K562 (cell line): ENCODE data around the gene GATAD2B. TPM values are rescaled to one million over a fixed set of nuclear protein-coding genes. Genes with fewer than 3 reads are reported as not detected.

Experiments
- BMI1 ChIP-seq: fragments of 150-350 bp; IDR thresholded peaks from 2 replicates; pipeline ENCODE4 v1.6.1; 2014; ENCODE audit warnings: low read length
- HLTF ChIP-seq: fragments of 450-650 bp; IDR thresholded peaks from 2 replicates; pipeline ENCODE4 v1.6.1; 2016
- HNRNPL ChIP-seq: fragments of 200-400 bp; formaldehyde crosslinking; IDR thresholded peaks from 2 replicates; pipeline ENCODE4 v1.6.1; 2017; ENCODE audit warnings: low read depth, mild to moderate bottlenecking, low read length
- POU5F1 ChIP-seq: fragments of 150-350 bp; IDR thresholded peaks from 2 replicates; pipeline ENCODE4 v1.6.1; 2014; ENCODE audit warnings: borderline replicate concordance, low read length, low read depth, mild to moderate bottlenecking; ENCODE audit not compliant: partially characterized antibody
- RBM17 ChIP-seq: fragments of 200-400 bp; formaldehyde crosslinking; IDR thresholded peaks from 2 replicates; pipeline ENCODE4 v1.6.1; 2017; ENCODE audit warnings: low read depth, mild to moderate bottlenecking, low read length, borderline replicate concordance
- SLC30A9 ChIP-seq: fragments of 250-450 bp; sonication (Bioruptor Pico); IDR thresholded peaks from 2 replicates; pipeline ENCODE4 v1.8.0; 2022; ENCODE audit warnings: mild to moderate bottlenecking, moderate library complexity
- SMC3 ChIP-seq: conservative IDR thresholded peaks from 2 replicates; pipeline ENCODE4 v1.6.1; 2011; ENCODE audit warnings: low read depth, low read length, improper control_type of control experiment; ENCODE audit not compliant: insufficient read depth
- SNRNP70 ChIP-seq: fragments of 200-400 bp; formaldehyde crosslinking; optimal IDR thresholded peaks from 2 replicates; pipeline ENCODE3; 2017; ENCODE audit warnings: low read depth, low read length
- TARDBP ChIP-seq: fragments of 450-650 bp; IDR thresholded peaks from 2 replicates; pipeline ENCODE4 v1.6.1; 2016
- polyA plus RNA-seq, 8 experiments: library from polyadenylated mRNA; depleted of rRNA in 4 of 8; stranded (reverse) in 5 of 8; unstranded in 3 of 8; fragments of >200 nt; fragmentation: Nextera tagmentation in 2 of 8; fragmentation: Illumina TruSeq in 1 of 8; extraction: Ambion mirVana in 2 of 8; extraction: Trizol in 1 of 8; gene quantifications; 2 replicates each; pipeline versions ENCODE4 v1.2.1 to v1.2.3, GENCODE V29; 2011 to 2014; ENCODE audit warnings: inconsistent platforms in 1 of 8, missing spikeins in 1 of 8
- total RNA-seq, 7 experiments: library from RNA; depleted of rRNA in 6 of 7; stranded (reverse); fragments of >200 nt in 6 of 7; fragmentation: Illumina TruSeq in 2 of 7; extraction: Trizol in 2 of 7; gene quantifications; 2 replicates each; pipeline versions ENCODE4 v1.2.1 to v1.2.3, GENCODE V29; 2011 to 2021; ENCODE audit warnings: low replicate concordance in 1 of 7
- TF ChIP-seq, protein P1 (sequence below): fragments of 250-450 bp; sonication (Bioruptor Pico); IDR thresholded peaks from 2 replicates; pipeline ENCODE4 v1.5.1; 2021; ENCODE audit warnings: mild to moderate bottlenecking
- TF ChIP-seq, protein P2 (sequence below), 3 experiments: fragments of 200-800 bp in 1 of 3; fragments of 250-450 bp in 1 of 3; fragments of 450-650 bp in 1 of 3; sonication (Bioruptor Pico) in 1 of 3; sonication (Bioruptor generic) in 1 of 3; formaldehyde crosslinking in 1 of 3; IDR thresholded peaks; 2 replicates each; pipeline versions ENCODE4 v1.6.1 to v1.8.0; 2016 to 2022; ENCODE audit warnings: mild to moderate bottlenecking in 2 of 3, missing genetic modification characterization in 2 of 3, missing compliant biosample characterization in 1 of 3, moderate library complexity in 1 of 3
- TF ChIP-seq, protein P3 (sequence below), 3 experiments: IDR thresholded peaks in 2 of 3; conservative IDR thresholded peaks in 1 of 3; 2 replicates each; pipeline ENCODE4 v1.5.1; 2011 to 2012; ENCODE audit warnings: low read length in 3 of 3, mild to moderate bottlenecking in 3 of 3, control low read depth in 2 of 3, improper control_type of control experiment in 1 of 3, inconsistent platforms in 1 of 3, low read depth in 1 of 3, mixed read lengths in 1 of 3, moderate library complexity in 1 of 3; ENCODE audit not compliant: insufficient read depth in 2 of 3
- TF ChIP-seq, protein P4 (sequence below), 3 experiments: fragments of 200-800 bp in 1 of 3; sonication (Bioruptor generic) in 1 of 3; sonication (generic) in 1 of 3; formaldehyde crosslinking in 1 of 3; IDR thresholded peaks; 2 replicates each; pipeline versions ENCODE4 v1.6.1 to v1.8.0; 2016 to 2022; ENCODE audit warnings: mild to moderate bottlenecking in 2 of 3, missing compliant biosample characterization in 2 of 3, missing genetic modification characterization in 2 of 3, missing genetic modification reagents in 1 of 3
- TF ChIP-seq, protein P5 (sequence below): fragments of 250-450 bp; sonication (Bioruptor Pico); IDR thresholded peaks from 2 replicates; pipeline ENCODE4 v1.5.0; 2021; ENCODE audit warnings: mild to moderate bottlenecking, moderate library complexity

The GATAD2B gene
- total and polyA plus RNA-seq, 9 of the 15 experiments (the other 6 are each of a cell fraction or from before 2014, with no cell fraction given) = 1.5 to 40.2 (median 4.9) TPM

DNA sequence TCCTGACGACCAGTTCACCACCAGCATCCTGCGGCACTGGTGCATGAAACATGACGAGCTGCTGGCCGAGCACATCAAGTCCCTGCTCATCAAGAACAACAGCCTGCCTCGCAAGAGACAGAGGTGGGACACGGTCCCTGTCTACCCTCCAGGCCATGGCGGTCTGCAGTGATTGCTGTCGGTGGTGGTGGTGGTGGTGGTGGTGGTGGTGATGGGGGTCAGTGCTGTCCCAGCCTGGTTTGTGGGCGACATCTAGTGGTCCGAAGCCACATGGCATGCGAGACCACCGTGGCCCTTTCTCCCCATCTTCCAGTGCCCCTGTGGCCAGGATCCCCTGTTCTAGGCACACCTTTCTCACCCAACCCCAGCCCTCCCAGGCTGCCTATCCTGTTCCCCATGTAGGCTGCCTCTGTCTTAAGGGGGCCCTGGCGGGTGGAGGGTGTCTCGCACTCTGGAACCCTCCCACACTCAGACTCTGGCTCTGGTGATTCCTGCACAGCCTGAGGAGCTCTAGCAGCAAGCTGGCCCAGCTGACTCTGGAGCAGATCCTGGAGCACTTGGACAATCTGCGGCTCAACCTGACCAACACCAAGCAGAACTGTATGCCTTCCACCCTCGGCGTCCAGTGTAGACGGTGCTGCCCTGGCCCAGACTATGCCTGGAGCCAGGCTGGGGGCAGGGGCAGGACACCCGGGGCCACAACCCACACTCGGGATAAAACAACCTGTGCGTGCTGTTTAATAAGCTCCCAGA is 150.8 kb downstream of the GATAD2B start (continued):
- TF ChIP-seq SLC30A9 (CRISPR knock-in tag) (no peak), HLTF (no peak), HNRNPL (no peak), POU5F1 (no peak), BMI1 (no peak), RBM17 (no peak), TARDBP (no peak), SMC3 (peak; percentile 52), SNRNP70 (no peak)
- TF ChIP-seq, protein P1, sequence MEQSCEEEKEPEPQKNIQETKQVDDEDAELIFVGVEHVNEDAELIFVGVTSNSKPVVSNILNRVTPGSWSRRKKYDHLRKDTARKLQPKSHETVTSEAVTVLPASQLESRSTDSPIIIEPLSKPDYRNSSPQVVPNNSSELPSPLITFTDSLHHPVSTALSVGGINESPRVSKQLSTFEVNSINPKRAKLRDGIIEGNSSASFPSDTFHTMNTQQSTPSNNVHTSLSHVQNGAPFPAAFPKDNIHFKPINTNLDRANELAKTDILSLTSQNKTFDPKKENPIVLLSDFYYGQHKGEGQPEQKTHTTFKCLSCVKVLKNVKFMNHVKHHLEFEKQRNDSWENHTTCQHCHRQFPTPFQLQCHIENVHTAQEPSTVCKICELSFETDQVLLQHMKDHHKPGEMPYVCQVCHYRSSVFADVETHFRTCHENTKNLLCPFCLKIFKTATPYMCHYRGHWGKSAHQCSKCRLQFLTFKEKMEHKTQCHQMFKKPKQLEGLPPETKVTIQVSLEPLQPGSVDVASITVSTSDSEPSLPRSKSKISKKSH (CRISPR knock-in tag) = no peak
- TF ChIP-seq, protein P2, sequence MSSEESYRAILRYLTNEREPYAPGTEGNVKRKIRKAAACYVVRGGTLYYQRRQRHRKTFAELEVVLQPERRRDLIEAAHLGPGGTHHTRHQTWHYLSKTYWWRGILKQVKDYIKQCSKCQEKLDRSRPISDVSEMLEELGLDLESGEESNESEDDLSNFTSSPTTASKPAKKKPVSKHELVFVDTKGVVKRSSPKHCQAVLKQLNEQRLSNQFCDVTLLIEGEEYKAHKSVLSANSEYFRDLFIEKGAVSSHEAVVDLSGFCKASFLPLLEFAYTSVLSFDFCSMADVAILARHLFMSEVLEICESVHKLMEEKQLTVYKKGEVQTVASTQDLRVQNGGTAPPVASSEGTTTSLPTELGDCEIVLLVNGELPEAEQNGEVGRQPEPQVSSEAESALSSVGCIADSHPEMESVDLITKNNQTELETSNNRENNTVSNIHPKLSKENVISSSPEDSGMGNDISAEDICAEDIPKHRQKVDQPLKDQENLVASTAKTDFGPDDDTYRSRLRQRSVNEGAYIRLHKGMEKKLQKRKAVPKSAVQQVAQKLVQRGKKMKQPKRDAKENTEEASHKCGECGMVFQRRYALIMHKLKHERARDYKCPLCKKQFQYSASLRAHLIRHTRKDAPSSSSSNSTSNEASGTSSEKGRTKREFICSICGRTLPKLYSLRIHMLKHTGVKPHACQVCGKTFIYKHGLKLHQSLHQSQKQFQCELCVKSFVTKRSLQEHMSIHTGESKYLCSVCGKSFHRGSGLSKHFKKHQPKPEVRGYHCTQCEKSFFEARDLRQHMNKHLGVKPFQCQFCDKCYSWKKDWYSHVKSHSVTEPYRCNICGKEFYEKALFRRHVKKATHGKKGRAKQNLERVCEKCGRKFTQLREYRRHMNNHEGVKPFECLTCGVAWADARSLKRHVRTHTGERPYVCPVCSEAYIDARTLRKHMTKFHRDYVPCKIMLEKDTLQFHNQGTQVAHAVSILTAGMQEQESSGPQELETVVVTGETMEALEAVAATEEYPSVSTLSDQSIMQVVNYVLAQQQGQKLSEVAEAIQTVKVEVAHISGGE (CRISPR knock-in tag; IDR thresholded peaks at IDR 0.05) = no peak
- TF ChIP-seq, protein P3, sequence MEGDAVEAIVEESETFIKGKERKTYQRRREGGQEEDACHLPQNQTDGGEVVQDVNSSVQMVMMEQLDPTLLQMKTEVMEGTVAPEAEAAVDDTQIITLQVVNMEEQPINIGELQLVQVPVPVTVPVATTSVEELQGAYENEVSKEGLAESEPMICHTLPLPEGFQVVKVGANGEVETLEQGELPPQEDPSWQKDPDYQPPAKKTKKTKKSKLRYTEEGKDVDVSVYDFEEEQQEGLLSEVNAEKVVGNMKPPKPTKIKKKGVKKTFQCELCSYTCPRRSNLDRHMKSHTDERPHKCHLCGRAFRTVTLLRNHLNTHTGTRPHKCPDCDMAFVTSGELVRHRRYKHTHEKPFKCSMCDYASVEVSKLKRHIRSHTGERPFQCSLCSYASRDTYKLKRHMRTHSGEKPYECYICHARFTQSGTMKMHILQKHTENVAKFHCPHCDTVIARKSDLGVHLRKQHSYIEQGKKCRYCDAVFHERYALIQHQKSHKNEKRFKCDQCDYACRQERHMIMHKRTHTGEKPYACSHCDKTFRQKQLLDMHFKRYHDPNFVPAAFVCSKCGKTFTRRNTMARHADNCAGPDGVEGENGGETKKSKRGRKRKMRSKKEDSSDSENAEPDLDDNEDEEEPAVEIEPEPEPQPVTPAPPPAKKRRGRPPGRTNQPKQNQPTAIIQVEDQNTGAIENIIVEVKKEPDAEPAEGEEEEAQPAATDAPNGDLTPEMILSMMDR (IDR thresholded peaks at IDR 0.05 in 2 of 3, conservative IDR thresholded peaks at IDR 0.05 in 1 of 3; ENCODE audit: insufficient read depth in 2 of 3, low read depth in 1 of 3, low read length in 3 of 3) = peak; percentile 62 to 75 (median 67)
- TF ChIP-seq, protein P4, sequence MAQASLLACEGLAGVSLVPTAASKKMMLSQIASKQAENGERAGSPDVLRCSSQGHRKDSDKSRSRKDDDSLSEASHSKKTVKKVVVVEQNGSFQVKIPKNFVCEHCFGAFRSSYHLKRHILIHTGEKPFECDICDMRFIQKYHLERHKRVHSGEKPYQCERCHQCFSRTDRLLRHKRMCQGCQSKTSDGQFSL (CRISPR knock-in tag; IDR thresholded peaks at IDR 0.05) = no peak
- TF ChIP-seq, protein P4 (tag; IDR thresholded peaks at IDR 0.05) = no peak
- TF ChIP-seq, protein P5, sequence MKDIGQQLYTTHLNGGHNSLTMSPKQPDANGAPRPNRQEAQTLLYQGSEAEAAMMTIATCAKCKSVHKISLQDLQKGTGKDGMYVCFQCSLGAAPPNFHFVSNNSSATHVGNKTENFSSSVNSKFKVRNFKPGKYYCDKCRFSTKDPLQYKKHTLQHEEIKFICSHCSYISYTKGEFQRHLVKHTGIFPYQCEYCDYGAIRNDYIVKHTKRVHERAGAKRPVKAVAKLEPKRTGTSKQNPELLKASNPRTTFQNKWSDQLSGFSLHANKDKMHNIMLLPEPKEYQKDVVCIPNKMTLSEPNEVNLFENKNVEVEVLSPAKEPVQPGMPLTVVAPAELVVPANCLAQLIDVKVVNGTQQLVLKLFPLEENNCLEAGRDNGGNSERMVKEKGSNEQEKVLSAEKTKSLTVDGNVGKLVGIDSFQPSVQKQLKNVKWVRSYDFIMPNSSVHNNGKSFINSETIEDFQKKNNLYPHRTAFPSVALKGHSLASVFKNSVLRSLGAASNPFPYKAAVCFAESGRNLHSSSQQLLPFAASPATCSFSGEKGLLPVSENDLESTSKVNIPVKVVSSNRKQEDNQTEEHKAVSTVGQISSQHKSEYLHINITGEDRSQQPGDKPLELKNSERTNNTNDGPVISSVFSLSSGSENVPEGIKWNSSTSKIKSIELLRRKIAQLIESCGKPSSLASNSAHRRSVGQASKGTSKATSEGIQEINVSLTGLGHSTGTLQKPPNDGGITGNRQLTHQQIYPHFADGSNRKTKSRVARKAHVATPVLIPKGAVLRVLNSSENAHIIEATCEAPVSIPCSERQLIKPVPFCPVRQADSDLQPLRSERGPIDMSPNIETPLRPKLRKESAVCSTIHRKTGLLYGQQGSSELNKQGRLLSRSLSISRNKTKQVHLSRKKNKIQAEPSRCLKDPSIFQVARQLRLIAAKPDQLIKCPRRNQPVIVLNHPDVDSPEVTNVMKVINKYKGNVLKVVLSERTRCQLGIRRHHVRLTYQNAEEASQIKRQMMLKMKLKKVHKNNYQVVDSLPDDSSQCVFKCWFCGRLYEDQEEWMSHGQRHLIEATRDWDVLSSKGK (CRISPR knock-in tag) = no peak
